ENCODE measurements around the gene ULK4.

Gene ULK4

GRCh38 chr3:41601404-41601987 lies 360.4 kb downstream of the ULK4 start:
- no peak overlapping the region for H3K4me3 ChIP-seq (ENCODE audit: low read length)
- no peak overlapping the region for H2AFZ ChIP-seq (ENCODE audit: low read depth, low read length)
- H3K4me1 ChIP-seq (ENCODE audit: insufficient read depth, low read length) = no peaks in the 10 kb centered on the region
- no peaks in the 10 kb centered on the region for H3K27me3 ChIP-seq (ENCODE audit: insufficient read depth, low read length)
- no peaks in the 10 kb centered on the region for H3K36me3 ChIP-seq (ENCODE audit: insufficient read depth, low read length)
- H3K9me3 ChIP-seq (ENCODE audit: low read length) = no peaks in the 10 kb centered on the region

- no peaks in the 10 kb centered on the region for H3K36me3 ChIP-seq (ENCODE audit: insufficient read depth, low read length)
- H3K4me3 ChIP-seq (ENCODE audit: low read length) = no peak overlapping the region
- no peaks in the 10 kb centered on the region for H3K27me3 ChIP-seq (ENCODE audit: insufficient read depth, low read length)
- no peak overlapping the region for H2AFZ ChIP-seq (ENCODE audit: low read depth, low read length)
- no peaks in the 10 kb centered on the region for H3K9me3 ChIP-seq (ENCODE audit: low read length)
- H3K4me1 ChIP-seq (ENCODE audit: insufficient read depth, low read length) = no peaks in the 10 kb centered on the region
Measured at GRCh38 chr3:41600616-41601015, 361.3 kb downstream of the ULK4 start.

- Histone ChIP-seq H3K36me3 (ENCODE audit: insufficient read depth, low read length) (no peaks in the 10 kb centered on the region), H3K4me1 (ENCODE audit: insufficient read depth, low read length) (no peaks in the 10 kb centered on the region), H3K27me3 (ENCODE audit: insufficient read depth, low read length) (no peaks in the 10 kb centered on the region)
Measured at GRCh38 chr3:41599127-41599484, 362.8 kb downstream of the ULK4 start.

GRCh38 chr3:41598402-41599126 lies 363.3 kb downstream of the ULK4 start:
- Histone ChIP-seq H3K36me3 (ENCODE audit: insufficient read depth, low read length) (no peaks in the 10 kb centered on the region), H3K27me3 (ENCODE audit: insufficient read depth, low read length) (no peaks in the 10 kb centered on the region), H3K4me3 (ENCODE audit: low read length) (no peak overlapping the region)

More at GRCh38 chr3:41599127-41599484, 362.8 kb downstream of the ULK4 start:
- H2AFZ ChIP-seq (ENCODE audit: low read depth, low read length) = no peak overlapping the region
- no peak overlapping the region for H3K4me3 ChIP-seq (ENCODE audit: low read length)
- H3K9me3 ChIP-seq (ENCODE audit: low read length) = no peaks in the 10 kb centered on the region

GRCh38 chr3:41593774-41594173 lies 368.1 kb downstream of the ULK4 start:
- Histone ChIP-seq H3K27me3 (ENCODE audit: insufficient read depth, low read length) (no peaks in the 10 kb centered on the region), H3K4me1 (ENCODE audit: insufficient read depth, low read length) (peaks cover 9% of the 10 kb centered on the region), H3K4me3 (ENCODE audit: low read length) (no peak overlapping the region), H2AFZ (ENCODE audit: low read depth, low read length) (no peak overlapping the region), H3K9me3 (ENCODE audit: low read length) (no peaks in the 10 kb centered on the region), H3K36me3 (ENCODE audit: insufficient read depth, low read length) (no peaks in the 10 kb centered on the region)

More at GRCh38 chr3:41598402-41599126, 363.3 kb downstream of the ULK4 start:
- H2AFZ ChIP-seq (ENCODE audit: low read depth, low read length) = no peak overlapping the region
- H3K4me1 ChIP-seq (ENCODE audit: insufficient read depth, low read length) = no peaks in the 10 kb centered on the region
- no peaks in the 10 kb centered on the region for H3K9me3 ChIP-seq (ENCODE audit: low read length)

GRCh38 chr3:41592753-41593510 lies 369.0 kb downstream of the ULK4 start:
- Histone ChIP-seq H3K4me3 (ENCODE audit: low read length) (no peak overlapping the region), H2AFZ (ENCODE audit: low read depth, low read length) (no peak overlapping the region), H3K9me3 (ENCODE audit: low read length) (no peaks in the 10 kb centered on the region), H3K36me3 (ENCODE audit: insufficient read depth, low read length) (no peaks in the 10 kb centered on the region), H3K4me1 (ENCODE audit: insufficient read depth, low read length) (peaks cover 12% of the 10 kb centered on the region), H3K27me3 (ENCODE audit: insufficient read depth, low read length) (no peaks in the 10 kb centered on the region)

- Histone ChIP-seq H3K4me3 (ENCODE audit: low read length) (no peak overlapping the region), H3K4me1 (ENCODE audit: insufficient read depth, low read length) (peaks cover 3% of the 10 kb centered on the region), H3K36me3 (ENCODE audit: insufficient read depth, low read length) (no peaks in the 10 kb centered on the region), H3K9me3 (ENCODE audit: low read length) (no peaks in the 10 kb centered on the region), H3K27me3 (ENCODE audit: insufficient read depth, low read length) (no peaks in the 10 kb centered on the region), H2AFZ (ENCODE audit: low read depth, low read length) (no peak overlapping the region)
Measured at GRCh38 chr3:41583014-41583413, 378.9 kb downstream of the ULK4 start.

GRCh38 chr3:41581700-41582099 lies 380.2 kb downstream of the ULK4 start:
- Histone ChIP-seq H3K36me3 (ENCODE audit: insufficient read depth, low read length) (no peaks in the 10 kb centered on the region), H3K27me3 (ENCODE audit: insufficient read depth, low read length) (no peaks in the 10 kb centered on the region), H2AFZ (ENCODE audit: low read depth, low read length) (no peak overlapping the region), H3K4me1 (ENCODE audit: insufficient read depth, low read length) (no peaks in the 10 kb centered on the region), H3K4me3 (ENCODE audit: low read length) (no peak overlapping the region), H3K9me3 (ENCODE audit: low read length) (no peaks in the 10 kb centered on the region)

- Histone ChIP-seq H3K9me3 (ENCODE audit: low read length) (no peaks in the 10 kb centered on the region), H3K36me3 (ENCODE audit: insufficient read depth, low read length) (no peaks in the 10 kb centered on the region), H2AFZ (ENCODE audit: low read depth, low read length) (no peak overlapping the region), H3K27me3 (ENCODE audit: insufficient read depth, low read length) (no peaks in the 10 kb centered on the region), H3K4me3 (ENCODE audit: low read length) (no peak overlapping the region), H3K4me1 (ENCODE audit: insufficient read depth, low read length) (no peaks in the 10 kb centered on the region)
Measured at GRCh38 chr3:41580274-41580959, 381.5 kb downstream of the ULK4 start.

- no peaks in the 10 kb centered on the region for H3K27me3 ChIP-seq (ENCODE audit: insufficient read depth, low read length)
- H2AFZ ChIP-seq (ENCODE audit: low read depth, low read length) = no peak overlapping the region
- no peaks in the 10 kb centered on the region for H3K36me3 ChIP-seq (ENCODE audit: insufficient read depth, low read length)
- H3K9me3 ChIP-seq (ENCODE audit: low read length) = no peaks in the 10 kb centered on the region
- no peaks in the 10 kb centered on the region for H3K4me1 ChIP-seq (ENCODE audit: insufficient read depth, low read length)
- H3K4me3 ChIP-seq (ENCODE audit: low read length) = no peak overlapping the region
Measured at GRCh38 chr3:41579861-41580260, 382.0 kb downstream of the ULK4 start.

GRCh38 chr3:41578798-41579197 lies 383.1 kb downstream of the ULK4 start:
- Histone ChIP-seq H3K4me3 (ENCODE audit: low read length) (no peak overlapping the region), H3K27me3 (ENCODE audit: insufficient read depth, low read length) (no peaks in the 10 kb centered on the region), H3K36me3 (ENCODE audit: insufficient read depth, low read length) (no peaks in the 10 kb centered on the region), H3K4me1 (ENCODE audit: insufficient read depth, low read length) (no peaks in the 10 kb centered on the region), H2AFZ (ENCODE audit: low read depth, low read length) (no peak overlapping the region), H3K9me3 (ENCODE audit: low read length) (no peaks in the 10 kb centered on the region)

GRCh38 chr3:41575724-41576123 lies 386.2 kb downstream of the ULK4 start:
- Histone ChIP-seq H3K4me3 (ENCODE audit: low read length) (no peak overlapping the region), H3K36me3 (ENCODE audit: insufficient read depth, low read length) (no peaks in the 10 kb centered on the region), H3K4me1 (ENCODE audit: insufficient read depth, low read length) (no peaks in the 10 kb centered on the region), H3K9me3 (ENCODE audit: low read length) (no peaks in the 10 kb centered on the region), H2AFZ (ENCODE audit: low read depth, low read length) (no peak overlapping the region), H3K27me3 (ENCODE audit: insufficient read depth, low read length) (no peaks in the 10 kb centered on the region)

- Histone ChIP-seq H2AFZ (ENCODE audit: low read depth, low read length) (no peak overlapping the region), H3K4me3 (ENCODE audit: low read length) (no peak overlapping the region), H3K27me3 (ENCODE audit: insufficient read depth, low read length) (no peaks in the 10 kb centered on the region), H3K9me3 (ENCODE audit: low read length) (no peaks in the 10 kb centered on the region), H3K4me1 (ENCODE audit: insufficient read depth, low read length) (no peaks in the 10 kb centered on the region), H3K36me3 (ENCODE audit: insufficient read depth, low read length) (no peaks in the 10 kb centered on the region)
Measured at GRCh38 chr3:41574900-41575299, 387.0 kb downstream of the ULK4 start.
